ENCODE measurements around the gene RINL.
A peak's percentile ranks its signal among the peaks of the same experiment; 100 is the strongest.

RINL gene

GRCh38 chr19:38848299-38849146, 29.6 kb downstream of the RINL start:
- no peak overlapping the region for H3K18ac ChIP-seq (ENCODE audit: low read length)
- H3K27ac ChIP-seq (replicated peaks; ENCODE audit: low read length), result peak overlapping the region; percentile 62
- no peak overlapping the region for H2BK5ac ChIP-seq (ENCODE audit: low read length)
- H2AFZ ChIP-seq (ENCODE audit: low read length), result no peak overlapping the region
- peak overlapping the region; percentile 72 for H3K4me2 ChIP-seq (ENCODE audit: insufficient read depth, low read length, poor library complexity, severe bottlenecking)
- H3K4me3 ChIP-seq (ENCODE audit: low read length in 2 of 2), result peak overlapping the region; percentile 68 to 91
- H2AK5ac ChIP-seq (ENCODE audit: low read depth, low read length), result no peak overlapping the region
- no peak overlapping the region for H2BK120ac ChIP-seq (ENCODE audit: low read depth, low read length)
- H3K4ac ChIP-seq (ENCODE audit: low read length), result no peak overlapping the region
- H3K79me1 ChIP-seq (ENCODE audit: low read depth, low read length), result peaks cover 4% of the 10 kb centered on the region
- no peak overlapping the region for H2BK12ac ChIP-seq (ENCODE audit: low read length)
- no peak overlapping the region for H2BK15ac ChIP-seq (ENCODE audit: low read length)
- no peak overlapping the region for H4K91ac ChIP-seq (ENCODE audit: low read depth, low read length, poor library complexity)
- no peaks in the 10 kb centered on the region for H3K9me3 ChIP-seq (replicated peaks in 1 of 2; ENCODE audit: control insufficient read depth in 2 of 2, insufficient read depth in 1 of 2, low read depth in 1 of 2, low read length in 2 of 2)
- peaks cover 37 to 55% of the 10 kb centered on the region in 2 donors for H3K36me3 ChIP-seq (replicated peaks in 1 of 2; ENCODE audit: control insufficient read depth in 2 of 2, insufficient read depth in 2 of 2, low read length in 2 of 2)
- peaks cover 15 to 16% of the 10 kb centered on the region in 2 donors for H3K4me1 ChIP-seq (ENCODE audit: control insufficient read depth in 2 of 2, insufficient read depth in 1 of 2, low read depth in 1 of 2, low read length in 2 of 2)
- H4K8ac ChIP-seq (ENCODE audit: low read depth, low read length), result no peak overlapping the region
- no CpG with 5 or more reads among the region's 22 CpGs for WGBS, 2 donors (ENCODE audit: extremely low coverage in 2 of 2, insufficient read length in 2 of 2, insufficient replicate concordance in 1 of 2)
- no peak overlapping the region for H3K23ac ChIP-seq (ENCODE audit: low read depth, low read length, poor library complexity)
- DNase-seq (ENCODE audit: low spot score), result no peak
- H3K14ac ChIP-seq (ENCODE audit: low read length), result no peak overlapping the region
- H3K27me3 ChIP-seq (ENCODE audit: control insufficient read depth in 3 of 3, insufficient read depth in 3 of 3, low read depth in 1 of 3, low read length in 3 of 3), result no peaks in the 10 kb centered on the region
- H3K9ac ChIP-seq (ENCODE audit: low read depth, low read length, poor library complexity), result peak overlapping the region; percentile 71

- H3K9ac ChIP-seq (ENCODE audit: low read depth, low read length, poor library complexity), result no peak overlapping the region
- H3K9me3 ChIP-seq (replicated peaks in 1 of 2; ENCODE audit: control insufficient read depth in 2 of 2, insufficient read depth in 1 of 2, low read depth in 1 of 2, low read length in 2 of 2), result no peaks in the 10 kb centered on the region
- H3K36me3 ChIP-seq (replicated peaks in 1 of 2; ENCODE audit: control insufficient read depth in 2 of 2, insufficient read depth in 2 of 2, low read length in 2 of 2), result peaks cover 59 to 80% of the 10 kb centered on the region in 2 donors
- H3K4me3 ChIP-seq (ENCODE audit: low read length in 2 of 2), result no peak overlapping the region
- H3K27me3 ChIP-seq (ENCODE audit: control insufficient read depth in 3 of 3, insufficient read depth in 3 of 3, low read depth in 1 of 3, low read length in 3 of 3), result no peaks in the 10 kb centered on the region
- no peak overlapping the region for H2AFZ ChIP-seq (ENCODE audit: low read length)
- H2AK5ac ChIP-seq (ENCODE audit: low read depth, low read length), result no peak overlapping the region
- no peak overlapping the region for H3K23ac ChIP-seq (ENCODE audit: low read depth, low read length, poor library complexity)
- H3K4me2 ChIP-seq (ENCODE audit: insufficient read depth, low read length, poor library complexity, severe bottlenecking), result no peak overlapping the region
- no peak overlapping the region for H4K91ac ChIP-seq (ENCODE audit: low read depth, low read length, poor library complexity)
- H3K27ac ChIP-seq (replicated peaks; ENCODE audit: low read length), result no peak overlapping the region
- WGBS, 2 donors (ENCODE audit: extremely low coverage in 2 of 2, insufficient read length in 2 of 2, insufficient replicate concordance in 1 of 2), result no CpG with 5 or more reads among the region's 2 CpGs
- H3K79me1 ChIP-seq (ENCODE audit: low read depth, low read length), result peaks cover 12% of the 10 kb centered on the region
- H2BK120ac ChIP-seq (ENCODE audit: low read depth, low read length), result no peak overlapping the region
- no peak for DNase-seq (ENCODE audit: low spot score)
- H3K18ac ChIP-seq (ENCODE audit: low read length), result no peak overlapping the region
- no peak overlapping the region for H2BK15ac ChIP-seq (ENCODE audit: low read length)
- no peak overlapping the region for H3K14ac ChIP-seq (ENCODE audit: low read length)
- no peak overlapping the region for H3K4ac ChIP-seq (ENCODE audit: low read length)
- H2BK5ac ChIP-seq (ENCODE audit: low read length), result no peak overlapping the region
- no peak overlapping the region for H2BK12ac ChIP-seq (ENCODE audit: low read length)
- peaks cover 7 to 12% of the 10 kb centered on the region in 2 donors for H3K4me1 ChIP-seq (ENCODE audit: control insufficient read depth in 2 of 2, insufficient read depth in 1 of 2, low read depth in 1 of 2, low read length in 2 of 2)
- no peak overlapping the region for H4K8ac ChIP-seq (ENCODE audit: low read depth, low read length)
These were observed 32.0 kb downstream of the RINL start for GRCh38 chr19:38846097-38846496.

DNA sequence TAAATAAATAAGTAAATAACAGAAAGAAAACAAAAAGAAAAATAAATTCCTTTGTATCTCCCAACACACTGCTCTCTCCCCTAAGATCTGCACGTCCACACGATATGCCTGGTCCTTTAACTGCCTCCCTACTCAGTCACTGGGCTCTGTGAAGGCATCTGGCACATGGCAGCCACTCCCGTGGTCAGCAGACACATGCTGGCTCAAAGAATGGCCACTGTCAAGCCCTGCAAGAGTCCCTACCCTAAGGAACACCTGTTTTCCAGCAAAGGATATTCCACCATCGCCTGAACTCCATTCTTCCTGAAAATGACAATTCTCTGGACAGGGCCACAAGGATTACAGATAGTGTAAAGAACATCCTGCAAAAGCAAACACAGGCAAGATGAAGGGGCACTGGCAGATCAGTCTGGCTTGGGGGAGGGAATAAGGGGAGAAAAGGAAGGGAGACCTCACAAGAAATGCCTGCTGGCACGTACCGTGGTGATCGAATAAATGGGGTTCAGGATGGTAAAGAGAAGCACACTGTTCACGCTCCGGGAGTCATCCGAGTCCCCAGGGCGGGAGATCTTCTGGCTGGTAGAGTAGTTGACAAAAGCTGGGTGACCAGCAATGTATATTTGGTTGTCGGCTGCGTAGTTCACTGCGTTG, 32.6 kb downstream of the RINL start:
- no peak overlapping the region for H2BK5ac ChIP-seq (ENCODE audit: low read length)
- peaks cover 12% of the 10 kb centered on the region for H3K79me1 ChIP-seq (ENCODE audit: low read depth, low read length)
- no peak overlapping the region for H3K4me3 ChIP-seq (ENCODE audit: low read length in 2 of 2)
- peaks cover 7 to 9% of the 10 kb centered on the region in 2 donors for H3K4me1 ChIP-seq (ENCODE audit: control insufficient read depth in 2 of 2, insufficient read depth in 1 of 2, low read depth in 1 of 2, low read length in 2 of 2)
- no peak overlapping the region for H2AK5ac ChIP-seq (ENCODE audit: low read depth, low read length)
- H3K4me2 ChIP-seq (ENCODE audit: insufficient read depth, low read length, poor library complexity, severe bottlenecking), result no peak overlapping the region
- no peak overlapping the region for H4K91ac ChIP-seq (ENCODE audit: low read depth, low read length, poor library complexity)
- no peak overlapping the region for H2BK120ac ChIP-seq (ENCODE audit: low read depth, low read length)
- H3K36me3 ChIP-seq (replicated peaks in 1 of 2; ENCODE audit: control insufficient read depth in 2 of 2, insufficient read depth in 2 of 2, low read length in 2 of 2), result peaks cover 64 to 85% of the 10 kb centered on the region in 2 donors
- no CpG with 5 or more reads among the region's 14 CpGs for WGBS, 2 donors (ENCODE audit: extremely low coverage in 2 of 2, insufficient read length in 2 of 2, insufficient replicate concordance in 1 of 2)
- H3K9ac ChIP-seq (ENCODE audit: low read depth, low read length, poor library complexity), result no peak overlapping the region
- no peaks in the 10 kb centered on the region for H3K27me3 ChIP-seq (ENCODE audit: control insufficient read depth in 3 of 3, insufficient read depth in 3 of 3, low read depth in 1 of 3, low read length in 3 of 3)
- H2BK12ac ChIP-seq (ENCODE audit: low read length), result no peak overlapping the region
- no peak overlapping the region for H3K27ac ChIP-seq (replicated peaks; ENCODE audit: low read length)
- no peak overlapping the region for H2BK15ac ChIP-seq (ENCODE audit: low read length)
- no peak overlapping the region for H2AFZ ChIP-seq (ENCODE audit: low read length)
- no peak overlapping the region for H3K14ac ChIP-seq (ENCODE audit: low read length)
- H4K8ac ChIP-seq (ENCODE audit: low read depth, low read length), result no peak overlapping the region
- H3K9me3 ChIP-seq (replicated peaks in 1 of 2; ENCODE audit: control insufficient read depth in 2 of 2, insufficient read depth in 1 of 2, low read depth in 1 of 2, low read length in 2 of 2), result no peaks in the 10 kb centered on the region
- H3K18ac ChIP-seq (ENCODE audit: low read length), result no peak overlapping the region
- no peak overlapping the region for H3K4ac ChIP-seq (ENCODE audit: low read length)
- H3K23ac ChIP-seq (ENCODE audit: low read depth, low read length, poor library complexity), result no peak overlapping the region
- DNase-seq (ENCODE audit: low spot score), result no peak

GRCh38 chr19:38844093-38844686, 33.9 kb downstream of the RINL start:
- no peak for DNase-seq (ENCODE audit: low spot score)

More at GRCh38 chr19:38844093-38844686, 33.9 kb downstream of the RINL start:
- Histone ChIP-seq H3K79me1 (ENCODE audit: low read depth, low read length) (peaks cover 12% of the 10 kb centered on the region), H3K36me3 (replicated peaks in 1 of 2; ENCODE audit: control insufficient read depth in 2 of 2, insufficient read depth in 2 of 2, low read length in 2 of 2) (peaks cover 74 to 99% of the 10 kb centered on the region in 2 donors), H4K91ac (ENCODE audit: low read depth, low read length, poor library complexity) (no peak overlapping the region), H2BK15ac (ENCODE audit: low read length) (no peak overlapping the region), H4K8ac (ENCODE audit: low read depth, low read length) (no peak overlapping the region), H2AFZ (ENCODE audit: low read length) (no peak overlapping the region), H2BK120ac (ENCODE audit: low read depth, low read length) (no peak overlapping the region), H3K9ac (ENCODE audit: low read depth, low read length, poor library complexity) (no peak overlapping the region), H3K18ac (ENCODE audit: low read length) (no peak overlapping the region), H3K27ac (replicated peaks; ENCODE audit: low read length) (no peak overlapping the region), H3K9me3 (replicated peaks in 1 of 2; ENCODE audit: control insufficient read depth in 2 of 2, insufficient read depth in 1 of 2, low read depth in 1 of 2, low read length in 2 of 2) (no peaks in the 10 kb centered on the region), H3K27me3 (ENCODE audit: control insufficient read depth in 3 of 3, insufficient read depth in 3 of 3, low read depth in 1 of 3, low read length in 3 of 3) (no peaks in the 10 kb centered on the region), H3K4me3 (ENCODE audit: low read length in 2 of 2) (no peak overlapping the region), H3K4me1 (ENCODE audit: control insufficient read depth in 2 of 2, insufficient read depth in 1 of 2, low read depth in 1 of 2, low read length in 2 of 2) (peaks cover 7 to 9% of the 10 kb centered on the region in 2 donors), H3K4ac (ENCODE audit: low read length) (no peak overlapping the region), H2BK5ac (ENCODE audit: low read length) (peak overlapping the region; percentile 0), H3K23ac (ENCODE audit: low read depth, low read length, poor library complexity) (no peak overlapping the region), H2BK12ac (ENCODE audit: low read length) (no peak overlapping the region), H3K4me2 (ENCODE audit: insufficient read depth, low read length, poor library complexity, severe bottlenecking) (no peak overlapping the region), H3K14ac (ENCODE audit: low read length) (no peak overlapping the region), H2AK5ac (ENCODE audit: low read depth, low read length) (no peak overlapping the region)
- WGBS, 2 donors (ENCODE audit: extremely low coverage in 2 of 2, insufficient read length in 2 of 2, insufficient replicate concordance in 1 of 2), result no CpG with 5 or more reads among the region's 11 CpGs

Data from neuronal stem cell (in vitro differentiated cells).